B cell (primary cell): Measurements from ENCODE around the gene F8.
"Not testable (repeated sequence)": the region's sequence is repeated elsewhere in the genome, so short reads cannot be mapped to it uniquely, and the experiment has no call there.

Source experiments
- CTCF ChIP-seq: fragments of 200-600 bp; IDR thresholded peaks from one replicate; pipeline ENCODE4 v1.8.0; 2022; ENCODE audit warnings: antibody characterized with exemption, mild to moderate bottlenecking
- EZH2 ChIP-seq: IDR thresholded peaks from 2 replicates; pipeline ENCODE4 v1.6.1; 2012; ENCODE audit warnings: borderline replicate concordance, low read depth, mild to moderate bottlenecking, moderate library complexity, low read length; ENCODE audit not compliant: insufficient read depth, poor library complexity, severe bottlenecking

DNA sequence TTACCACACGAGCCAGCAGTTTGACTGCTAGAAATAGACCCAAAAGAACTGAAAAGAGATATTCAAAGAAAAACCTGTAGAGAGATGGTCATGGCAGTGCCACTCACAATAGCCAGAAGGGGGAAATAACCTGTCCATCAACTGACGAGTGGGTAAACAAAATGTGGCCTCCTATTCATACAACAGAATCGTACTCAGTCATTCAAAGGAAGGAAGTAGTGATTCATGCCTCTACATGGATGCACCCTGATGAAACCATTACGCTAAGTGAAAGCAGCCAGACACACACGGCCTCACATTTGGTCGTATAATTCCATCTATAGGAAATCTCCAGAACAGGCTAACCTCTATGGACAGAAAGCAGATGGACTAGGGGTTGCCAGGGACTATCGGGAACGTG, 138.5 kb downstream of the F8 start:
- TF ChIP-seq CTCF, EZH2: not testable (repeated sequence)
